ENCODE data around the gene WDR90.

Gene WDR90

DNA sequence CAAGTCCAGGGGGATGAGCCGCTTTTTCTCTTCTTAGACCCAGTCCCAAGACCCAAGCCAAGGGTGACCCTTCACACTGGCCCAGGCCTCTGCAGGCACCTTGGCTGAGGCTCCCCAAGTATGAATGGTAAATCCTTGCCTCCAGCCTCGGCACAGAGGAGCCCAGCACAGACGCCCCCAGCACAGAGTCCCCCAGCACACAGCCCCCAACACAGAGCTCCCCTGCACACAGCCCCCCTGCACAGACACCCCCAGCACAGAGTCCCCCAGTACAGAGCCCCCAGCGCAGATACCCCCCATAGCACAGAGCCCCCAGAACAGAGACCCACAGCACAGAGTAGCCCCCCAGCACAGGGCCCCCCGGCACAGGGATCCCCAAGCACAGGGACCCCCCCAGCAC, 8.6 kb upstream of the WDR90 start:
- no peak for DNase-seq

DNA sequence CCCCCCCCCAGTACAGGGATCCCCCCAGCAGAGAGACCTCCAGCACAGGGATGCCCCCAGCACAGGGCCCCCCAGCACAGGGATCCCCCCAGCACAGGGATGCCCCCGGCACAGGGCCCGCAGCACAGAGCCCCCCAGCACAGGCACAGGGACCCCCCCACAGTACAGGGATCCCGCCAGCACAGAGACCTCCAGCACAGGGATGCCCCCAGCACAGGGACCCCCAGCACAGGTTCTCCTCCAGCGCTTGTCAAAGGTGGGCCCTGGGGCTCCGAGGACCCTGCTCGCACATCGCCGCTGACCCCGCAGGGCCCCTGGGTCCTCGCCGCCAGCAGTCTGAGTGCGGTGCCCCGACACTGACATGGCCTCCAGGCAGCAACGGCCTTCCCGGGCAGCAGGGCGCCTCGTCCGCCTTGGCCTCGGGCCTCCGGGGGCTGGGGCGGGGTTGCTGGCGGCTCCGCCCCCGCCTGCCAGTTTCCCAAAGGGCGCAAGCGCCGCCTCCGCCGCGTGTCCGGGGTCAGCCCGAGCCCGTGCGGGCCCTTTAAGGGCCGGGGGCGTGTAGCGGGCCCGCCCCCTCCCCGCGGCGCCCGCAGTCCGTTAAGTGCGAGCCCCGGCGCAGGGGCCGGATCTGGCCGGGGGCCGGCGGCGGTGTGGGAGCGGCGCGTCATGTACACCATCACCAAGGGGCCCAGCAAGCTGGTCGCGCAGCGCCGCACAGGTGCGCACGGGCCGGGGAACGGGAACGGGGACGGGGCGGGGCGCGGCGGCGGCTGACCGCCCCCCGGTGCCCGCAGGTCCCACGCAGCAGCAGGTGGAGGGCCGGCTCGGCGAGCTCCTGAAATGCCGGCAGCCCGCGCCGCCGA, 7.6 kb upstream of the WDR90 start, which contains the start of gene MCRIP2:
TSS of gene MCRIP2 (plus strand) at position 503 of the 863 bp plus-strand sequence. CDS start at position 667, 164 bp downstream.
- DNase-seq: peak; percentile 67

DNA sequence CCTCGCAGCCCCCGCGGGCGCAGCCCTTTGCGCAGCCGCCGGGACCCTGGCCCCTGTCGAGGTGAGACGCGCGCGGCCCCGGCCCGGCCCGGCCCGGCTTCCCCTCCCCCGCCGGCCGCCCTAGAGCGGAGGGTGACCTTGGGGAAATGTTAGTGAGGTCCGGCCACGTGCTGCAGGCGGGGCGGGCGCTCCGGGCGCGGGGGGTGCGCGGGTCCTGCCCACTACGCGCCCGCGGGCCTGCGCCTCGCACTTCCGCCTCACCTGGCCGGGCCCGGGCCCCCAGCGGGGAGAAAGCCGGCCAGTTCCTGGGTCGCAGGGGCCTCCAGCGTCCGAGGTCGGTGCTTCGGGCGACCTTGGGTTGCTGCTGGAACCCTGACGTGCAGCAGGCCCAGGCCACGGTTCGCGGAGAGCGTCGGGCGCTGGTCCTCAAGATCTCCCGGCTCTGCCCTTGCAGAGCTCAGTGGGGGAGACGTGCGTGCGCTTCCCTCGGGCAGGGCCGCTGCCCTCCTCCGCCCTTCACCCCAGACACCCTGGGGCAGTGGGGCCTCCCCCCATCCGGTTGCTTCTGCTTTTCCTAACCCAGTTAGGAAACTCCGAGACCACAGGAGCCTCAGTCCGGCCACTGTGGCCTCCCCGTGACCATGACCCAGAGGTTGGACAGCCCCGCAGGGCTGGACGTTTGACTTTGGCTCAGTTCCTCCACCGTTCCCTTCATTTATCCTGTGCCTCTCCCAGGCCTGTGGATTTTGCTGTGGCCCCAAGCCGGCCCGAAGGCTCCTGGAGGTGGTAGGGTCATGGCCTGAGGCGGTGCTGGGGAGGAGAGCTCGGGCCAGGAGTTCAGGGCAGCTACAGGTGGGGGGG, 6.7 kb upstream of the WDR90 start:
- DNase-seq: peak; percentile 34

DNA sequence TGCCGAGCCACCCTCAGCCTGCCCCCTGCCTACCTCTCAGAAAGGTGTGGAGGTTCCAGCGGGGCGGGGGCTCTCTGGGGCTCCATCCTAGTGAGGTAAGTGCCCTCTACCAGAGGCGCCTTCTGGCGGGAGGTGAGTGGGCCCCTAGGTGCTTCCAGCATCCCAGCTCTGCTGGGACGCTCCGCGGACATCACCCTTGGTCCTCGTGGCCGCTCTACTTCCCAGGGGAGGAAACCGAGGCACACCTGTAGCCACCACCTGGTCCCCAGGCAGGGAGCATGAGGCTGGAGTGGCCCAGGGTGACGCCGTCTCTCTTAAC, 6.2 kb upstream of the WDR90 start:
- no peak for DNase-seq

DNA sequence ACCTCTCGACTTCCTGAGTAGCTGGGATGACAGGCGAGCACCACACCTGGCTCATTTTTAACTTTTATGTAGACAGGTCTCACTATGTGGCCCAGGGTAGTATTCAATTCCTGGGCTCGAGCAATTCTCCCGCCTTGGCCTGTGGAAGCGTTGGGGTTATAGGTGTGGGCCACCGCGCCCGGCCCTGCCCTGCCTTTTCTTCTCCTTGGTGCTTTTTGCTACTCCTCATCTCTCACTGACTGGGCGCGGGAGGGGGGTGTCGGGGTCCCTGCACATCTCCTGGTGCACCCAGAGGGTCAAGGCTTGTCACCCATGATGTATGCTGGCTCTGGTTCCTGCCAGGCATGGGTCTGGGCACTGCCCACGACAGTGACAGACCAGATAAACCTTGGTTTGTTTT, 4.6 kb upstream of the WDR90 start:
- DNase-seq: no peak

DNA sequence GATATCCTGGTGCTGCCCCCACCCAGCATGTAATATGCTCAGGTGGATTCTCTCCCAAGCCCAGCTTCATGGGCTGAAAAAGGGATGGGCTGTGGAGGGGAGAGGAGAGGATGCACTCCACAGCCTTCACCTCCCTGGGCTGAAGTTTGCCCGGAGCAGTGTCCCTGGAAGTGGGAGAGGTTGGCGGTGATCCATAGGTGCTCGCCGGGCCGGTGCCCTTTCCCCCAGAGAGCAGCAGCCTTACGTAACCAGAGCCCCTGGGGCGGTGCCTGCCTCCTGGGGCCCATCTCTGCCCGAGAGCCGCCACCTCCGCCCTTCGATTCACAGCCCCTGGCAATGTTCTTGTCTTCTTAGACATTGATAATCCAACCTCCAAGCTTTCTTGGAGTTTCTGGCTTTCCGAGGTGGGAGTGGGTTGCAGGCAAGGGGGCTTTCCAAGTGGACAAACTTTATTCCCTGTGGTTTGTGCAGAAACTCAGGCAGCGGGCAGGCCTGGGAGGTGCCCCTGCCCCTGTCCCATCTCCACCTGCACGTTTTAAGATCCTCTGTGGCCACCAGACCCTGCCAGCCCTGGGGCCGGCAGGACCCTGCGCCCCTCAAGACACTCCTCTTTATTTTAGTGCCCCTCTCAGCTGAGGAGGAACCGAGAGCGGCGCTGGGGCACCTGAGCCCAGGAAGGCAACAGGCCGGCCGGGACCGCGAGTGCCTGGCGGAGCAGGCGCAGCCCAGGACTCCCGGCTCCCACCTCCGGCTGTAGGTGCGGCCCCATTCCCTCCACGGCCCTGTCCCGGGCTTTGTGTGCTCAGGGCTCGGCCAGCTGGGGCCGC, 3.1 kb upstream of the WDR90 start:
- no peak for DNase-seq

DNA sequence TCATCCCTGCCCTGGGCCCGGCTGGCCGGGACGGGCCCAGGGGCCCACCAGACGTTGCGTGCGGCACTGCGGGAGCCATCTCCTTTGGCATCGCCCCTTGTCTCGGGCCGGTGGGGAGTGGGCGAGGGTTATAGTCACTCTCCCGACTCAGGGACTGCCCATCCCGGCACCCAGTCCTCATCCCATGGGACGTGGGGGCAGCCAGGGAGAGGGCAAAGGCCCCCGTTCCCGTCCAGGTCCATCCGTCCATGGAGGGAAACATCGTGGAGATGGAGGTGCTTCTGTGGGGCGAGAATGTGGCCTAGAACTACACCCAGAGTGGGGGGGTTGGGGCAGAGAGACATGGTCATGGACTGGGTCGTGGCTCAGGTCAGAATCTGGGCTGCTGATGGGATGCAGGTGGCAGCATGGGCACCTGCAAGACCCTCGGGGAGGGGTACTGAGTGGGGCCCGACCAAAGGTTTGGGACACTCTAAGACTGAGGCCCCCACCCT, 2.4 kb upstream of the WDR90 start:
- DNase-seq: no peak

DNA sequence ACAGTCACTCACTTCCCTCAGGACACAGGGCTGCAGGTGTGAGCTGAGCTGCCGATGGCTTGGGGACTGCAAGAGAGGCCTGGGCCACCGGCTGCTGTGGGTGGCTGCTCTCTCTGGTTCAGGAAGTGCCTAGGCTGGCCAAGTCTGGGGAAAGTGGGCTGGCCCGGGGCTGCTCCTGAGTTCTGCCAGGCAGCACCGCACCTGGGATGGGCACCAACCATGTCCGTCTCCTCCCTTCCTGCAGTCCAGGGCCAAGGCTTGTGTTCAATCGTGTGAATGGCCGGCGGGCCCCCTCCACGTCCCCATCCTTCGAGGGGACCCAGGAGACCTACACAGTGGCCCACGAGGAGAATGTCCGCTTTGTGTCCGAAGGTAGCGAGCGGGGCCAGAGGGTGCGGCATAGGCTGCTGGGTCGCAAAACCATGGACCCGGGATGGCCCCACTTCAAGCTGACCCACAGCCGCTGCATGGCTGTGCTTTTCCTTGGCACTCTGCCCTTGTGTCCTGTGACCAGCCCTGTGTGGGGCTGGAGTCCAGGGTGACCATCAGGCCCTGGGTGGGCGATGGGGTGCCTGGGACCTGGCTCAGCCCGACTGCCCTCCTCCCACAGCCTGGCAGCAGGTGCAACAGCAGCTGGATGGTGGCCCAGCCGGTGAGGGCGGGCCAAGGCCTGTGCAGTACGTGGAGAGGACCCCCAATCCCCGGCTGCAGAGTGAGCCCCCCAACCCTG, 1.8 kb upstream of the WDR90 start:
- DNase-seq: no peak

DNA sequence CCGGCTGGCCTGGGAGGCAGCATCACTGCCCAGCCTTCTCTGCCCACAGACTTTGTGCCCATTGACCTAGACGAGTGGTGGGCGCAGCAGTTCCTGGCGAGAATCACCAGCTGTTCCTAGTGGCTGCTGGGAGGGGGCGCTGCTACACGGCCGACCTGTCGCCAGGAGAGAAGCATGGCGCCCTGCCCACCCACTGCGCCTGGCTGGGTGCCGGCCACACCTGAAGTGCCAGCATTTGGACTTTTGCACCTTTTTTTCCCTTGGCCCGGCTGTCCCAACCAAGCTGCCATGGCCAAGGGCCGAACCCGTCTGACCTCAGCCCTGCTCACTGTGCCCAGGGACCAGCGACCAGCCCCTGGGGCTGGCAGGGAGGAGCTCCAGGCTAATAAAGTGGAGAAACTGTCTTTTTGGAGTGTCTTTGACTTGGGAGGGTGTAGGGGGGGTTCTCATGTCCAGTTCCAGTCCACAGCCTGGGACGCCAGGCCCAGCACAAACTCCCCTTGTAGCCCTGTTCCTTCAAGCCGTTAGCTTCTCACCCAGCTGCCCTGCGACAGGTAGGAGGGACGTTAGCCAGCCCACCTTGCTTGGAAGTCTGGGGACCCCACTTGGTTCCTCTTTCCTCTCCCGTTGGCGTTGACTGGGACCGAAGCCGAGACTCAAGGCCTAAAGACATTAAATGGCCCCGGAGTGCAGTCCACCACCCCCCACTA, 939 bp upstream of the WDR90 start:
- DNase-seq: peak; percentile 43

DNA sequence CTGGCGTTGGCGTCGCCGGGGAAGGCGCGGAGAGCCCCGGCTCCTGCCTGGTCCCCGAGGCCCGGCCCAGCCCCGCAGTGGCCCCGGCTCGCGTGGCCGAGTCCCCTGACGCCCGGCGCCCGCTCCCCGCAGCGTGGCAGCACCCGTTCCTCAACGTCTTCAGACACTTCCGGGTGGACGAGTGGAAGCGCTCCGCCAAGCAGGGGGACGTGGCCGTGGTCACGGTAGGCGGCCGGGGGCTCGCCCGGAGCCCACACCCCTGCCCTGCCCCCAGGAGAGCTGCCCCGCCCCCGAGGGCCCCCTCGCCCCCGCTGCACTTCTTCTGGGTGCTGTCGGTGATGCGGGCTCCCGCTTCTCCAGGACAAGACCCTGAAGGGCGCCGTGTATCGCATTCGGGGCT, 466 bp downstream of the WDR90 start:
- no peak for DNase-seq

DNA sequence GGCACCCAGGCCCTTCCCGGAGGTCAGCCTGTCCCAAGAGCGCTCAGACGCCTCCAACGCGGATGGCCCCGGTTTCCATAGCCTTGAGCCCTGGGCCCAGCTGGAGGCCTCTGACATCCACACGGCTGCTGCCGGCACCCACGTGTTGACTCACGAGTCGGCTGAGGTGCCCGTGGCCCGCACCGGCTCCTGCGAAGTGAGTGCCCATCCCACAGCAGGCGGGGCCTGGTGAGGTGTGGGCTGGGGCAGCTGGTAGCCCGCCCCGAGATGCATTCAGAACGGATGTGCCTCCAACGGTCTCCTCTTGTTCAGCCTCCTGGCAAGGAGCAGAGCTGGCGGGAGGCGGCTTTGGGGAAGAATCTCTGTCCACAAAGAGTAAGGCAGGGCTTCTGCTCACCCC, 2.7 kb downstream of the WDR90 start:
- DNase-seq: no peak

DNA sequence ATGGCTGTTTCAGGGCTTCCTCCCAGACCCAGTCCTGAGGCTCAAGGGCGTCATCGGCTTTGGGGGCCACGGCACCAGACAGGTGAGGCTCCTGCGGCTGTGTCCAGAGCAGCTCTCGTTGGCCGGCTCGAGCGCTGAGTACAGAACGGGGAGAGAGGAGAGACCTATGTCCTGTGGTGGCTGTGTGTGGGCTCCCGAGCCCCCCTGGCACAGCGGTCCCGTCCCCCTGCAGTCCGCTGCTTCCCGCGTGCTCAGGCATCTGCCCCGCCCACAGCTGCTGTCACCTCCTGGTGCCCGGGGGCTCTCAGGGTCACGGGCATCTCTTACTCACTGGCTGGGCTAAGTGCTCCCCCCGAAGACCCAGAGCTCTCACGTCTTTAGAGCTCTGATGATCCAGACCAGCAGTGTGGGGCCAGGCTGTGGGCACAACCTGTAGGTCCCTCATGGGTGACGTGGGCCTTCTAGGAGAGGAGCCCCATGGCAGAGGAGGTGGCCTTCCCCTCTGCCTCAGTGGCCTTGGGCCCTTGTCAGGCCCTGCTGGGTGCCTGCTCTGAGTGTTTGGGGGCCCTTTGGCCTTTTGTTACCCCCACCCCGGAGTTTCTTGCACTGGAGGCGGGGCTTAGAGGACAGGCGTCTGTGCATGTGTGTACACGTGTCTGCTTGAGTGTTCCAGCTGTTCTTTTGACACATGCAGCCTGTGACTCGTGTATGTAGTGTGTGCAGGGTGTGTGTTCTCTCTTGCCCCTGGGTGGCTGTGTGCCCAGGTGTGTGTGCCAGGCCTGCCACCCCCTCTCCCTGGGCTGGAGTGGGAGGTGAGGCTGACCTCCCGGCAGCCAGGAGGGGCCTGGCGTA, 3.5 kb downstream of the WDR90 start:
- DNase-seq: no peak

DNA sequence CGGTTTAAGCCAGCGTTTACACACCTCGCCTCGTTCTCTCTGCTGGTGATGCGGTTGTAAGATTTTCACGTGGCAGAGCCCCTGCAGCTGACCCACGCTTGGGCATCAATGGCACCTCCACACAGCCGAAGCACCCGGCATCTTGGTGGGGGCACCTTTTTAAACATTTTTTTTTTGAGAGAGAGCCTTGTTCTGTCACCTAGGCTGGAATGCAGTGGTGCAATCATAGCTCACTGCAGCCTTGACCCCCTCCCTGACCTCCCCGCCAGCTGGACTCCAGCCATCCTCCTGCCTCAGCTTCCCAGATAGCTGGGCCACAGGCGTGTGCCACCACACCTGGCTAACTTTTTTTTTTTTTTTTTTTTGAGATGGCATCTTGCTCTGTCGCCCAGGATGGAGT, 4.9 kb downstream of the WDR90 start:
- no peak for DNase-seq

DNA sequence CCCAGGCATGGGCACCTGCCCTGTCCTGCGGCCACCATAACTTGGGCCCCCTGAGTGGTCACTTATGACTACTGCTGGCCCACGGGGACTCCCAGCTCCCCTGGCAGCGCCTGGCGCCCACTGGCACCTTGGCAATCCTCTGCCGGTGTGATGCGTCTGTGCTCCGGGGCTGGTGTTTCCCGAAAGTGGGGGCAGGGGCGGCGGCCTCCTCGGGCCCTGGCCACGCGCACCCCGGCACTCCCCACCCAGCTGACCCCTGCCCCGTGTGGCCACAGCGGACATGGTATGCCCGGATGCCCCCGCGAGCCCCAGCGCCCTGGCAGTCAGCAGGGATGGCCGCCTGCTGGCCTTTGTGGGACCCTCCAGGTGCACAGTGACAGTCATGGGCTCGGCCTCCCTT, 8.3 kb downstream of the WDR90 start:
- no peak for DNase-seq

DNA sequence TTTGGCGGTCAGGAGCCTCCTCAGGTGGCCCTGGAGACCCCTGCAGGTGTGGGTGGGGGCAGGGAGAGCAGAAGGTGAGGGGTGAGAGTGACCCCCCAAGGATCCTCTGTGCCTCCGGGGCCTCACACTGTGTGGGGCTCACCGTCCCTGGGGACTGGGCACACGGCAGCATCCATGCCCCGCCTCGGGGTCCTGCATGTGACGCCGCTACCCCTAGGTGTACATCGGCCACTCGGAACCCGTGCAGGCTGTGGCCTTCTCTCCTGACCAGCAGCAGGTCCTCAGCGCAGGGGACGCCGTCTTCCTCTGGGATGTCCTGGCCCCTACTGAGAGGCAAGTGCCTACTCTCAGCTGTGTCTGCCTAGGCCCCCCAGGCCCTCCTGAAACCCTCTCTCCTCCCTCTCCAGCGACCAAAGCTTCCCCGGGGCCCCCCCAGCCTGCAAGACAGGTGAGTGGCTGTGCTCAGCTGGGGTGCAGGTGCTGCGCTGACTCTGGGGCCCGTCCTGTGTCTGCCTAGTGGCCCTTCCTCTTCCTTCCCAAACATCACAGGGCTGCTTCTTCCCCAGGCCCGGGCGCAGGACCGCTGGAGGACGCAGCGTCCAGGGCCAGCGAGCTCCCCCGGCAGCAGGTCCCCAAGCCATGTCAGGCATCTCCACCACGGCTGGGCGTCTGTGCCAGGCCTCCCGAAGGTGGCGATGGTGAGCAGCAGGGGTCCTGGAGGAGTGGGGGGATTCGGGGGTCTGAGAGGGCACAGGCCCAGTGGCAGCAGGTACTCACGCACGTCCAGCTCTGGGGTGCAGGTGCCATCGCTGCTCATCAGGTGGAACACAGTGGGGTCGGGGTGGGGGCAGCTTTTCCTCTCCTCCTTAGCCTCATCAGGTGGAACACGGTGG, 9.8 kb downstream of the WDR90 start:
- DNase-seq: no peak

DNA sequence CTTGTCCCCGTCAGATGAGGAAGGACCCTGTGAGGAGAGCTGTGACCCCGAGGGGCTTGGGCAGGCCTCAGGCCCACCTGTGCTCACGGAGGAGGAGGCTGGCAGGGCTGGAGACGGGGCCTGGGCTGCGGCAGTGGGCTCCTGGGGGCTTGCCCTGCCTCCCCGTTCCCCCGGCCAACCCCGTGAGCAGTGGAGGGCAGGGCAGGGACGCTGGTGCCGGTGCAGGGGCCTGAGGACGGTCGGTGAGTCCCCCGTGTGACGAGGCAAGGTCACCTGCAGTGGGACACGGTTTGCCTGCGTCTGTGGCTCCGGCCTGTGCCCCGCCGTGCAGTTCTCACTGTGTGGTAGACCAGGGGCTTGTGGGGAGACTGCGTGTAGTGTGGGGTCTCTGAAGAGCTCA, 10.5 kb downstream of the WDR90 start:
- no peak for DNase-seq

DNA sequence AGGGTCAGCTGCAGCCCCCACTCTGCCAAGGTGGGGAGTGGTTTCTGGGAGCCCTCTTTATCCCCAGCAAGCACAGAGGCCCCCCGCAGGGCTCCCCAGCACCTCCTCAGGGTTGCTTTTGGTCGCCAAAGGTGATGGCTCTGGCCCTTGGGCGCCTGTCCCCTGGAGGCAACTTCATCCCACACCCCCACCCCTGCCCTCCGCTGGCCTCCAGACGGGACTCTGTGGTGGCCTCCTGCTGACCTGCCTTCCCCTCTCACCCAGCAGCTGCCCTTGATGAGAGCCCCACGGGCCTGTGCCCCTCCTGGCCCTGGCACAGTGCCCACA, 10.9 kb downstream of the WDR90 start:
- DNase-seq: no peak

DNA sequence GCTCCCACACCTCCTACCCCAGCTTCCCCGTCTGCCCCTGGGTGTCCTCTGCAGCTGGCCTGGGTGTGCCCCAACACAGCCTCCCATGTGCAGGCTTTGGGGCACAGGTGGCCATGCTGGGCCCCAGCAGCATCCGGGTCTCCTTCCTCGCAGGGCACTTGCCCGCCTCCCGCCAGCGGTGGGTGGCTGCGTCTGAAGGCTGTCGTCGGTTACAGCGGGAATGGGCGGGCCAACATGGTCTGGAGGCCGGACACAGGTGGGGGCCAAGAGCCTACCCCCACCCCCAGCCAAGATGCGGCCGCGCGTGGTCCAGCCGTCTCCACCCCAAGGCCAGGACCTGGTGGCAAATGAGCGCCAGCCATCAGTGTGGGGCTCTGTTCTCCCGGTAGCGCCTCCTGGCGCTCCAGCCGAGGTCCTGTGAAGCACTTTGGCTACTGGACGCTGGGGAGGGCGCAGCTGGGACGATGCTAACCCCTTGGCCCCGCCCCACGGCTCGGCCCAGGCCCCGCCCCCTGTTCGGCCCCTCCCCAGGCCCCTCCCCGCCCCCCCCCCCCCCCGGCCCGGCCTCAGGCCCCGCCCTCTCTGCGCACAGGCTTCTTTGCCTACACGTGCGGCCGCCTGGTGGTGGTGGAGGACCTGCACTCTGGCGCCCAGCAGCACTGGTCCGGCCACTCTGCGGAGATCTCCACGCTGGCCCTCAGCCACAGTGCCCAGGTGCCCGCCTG, 11.5 kb downstream of the WDR90 start:
- peak; percentile 69 for DNase-seq

DNA sequence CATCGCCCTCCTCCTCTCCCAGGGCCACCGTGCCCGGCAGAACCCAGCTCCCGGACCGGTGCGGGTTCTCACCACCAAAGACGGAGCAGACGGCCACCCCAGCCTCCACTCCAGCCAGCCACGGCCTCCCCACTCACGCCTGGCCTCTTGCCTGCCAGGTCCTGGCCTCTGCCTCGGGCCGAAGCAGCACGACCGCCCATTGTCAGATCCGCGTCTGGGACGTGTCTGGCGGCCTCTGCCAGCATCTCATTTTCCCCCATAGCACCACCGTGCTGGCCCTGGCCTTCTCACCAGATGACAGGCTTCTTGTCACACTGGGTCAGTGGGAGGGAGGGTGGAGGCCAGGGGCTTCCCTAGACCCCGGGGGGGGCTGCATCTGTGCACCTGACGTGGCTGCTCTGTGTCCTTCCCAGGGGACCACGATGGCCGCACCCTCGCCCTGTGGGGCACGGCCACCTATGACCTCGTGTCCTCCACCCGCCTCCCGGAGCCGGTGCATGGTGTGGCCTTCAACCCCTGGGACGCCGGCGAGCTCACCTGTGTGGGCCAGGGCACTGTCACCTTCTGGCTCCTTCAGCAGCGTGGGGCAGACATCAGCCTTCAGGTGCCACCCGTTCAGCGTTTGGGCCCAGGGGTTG, 12.1 kb downstream of the WDR90 start:
- DNase-seq: no peak

All from CD4-positive, alpha-beta T cell treated with Interleukin-17A for 1 hour (primary cell).